IMR-90 (cell line): ENCODE data around the gene LSG1. TPM values are rescaled to one million over a fixed set of nuclear protein-coding genes. Genes with fewer than 3 reads are reported as not detected.
A peak's percentile ranks its signal among the peaks of the same experiment; 100 is the strongest.

Source experiments
- ATAC-seq: fragments of 200-7000 bp; cut with Tn5 transposase; 2 replicates; pipeline ENCODE4 v1.9.1; 2020; ENCODE audit warnings: low read depth, mild to moderate bottlenecking, moderate library complexity
- BruUV-seq: library from RNA; stranded (reverse); fragments of 400-500 nt; replicated peaks from 2 replicates; lab custom pipeline; 2021; lab: Mats Ljungman, UMichigan
- CTCF ChIA-PET: fragments of 300-600 bp; formaldehyde crosslinking; extraction: SDS; loops from one replicate; lab custom pipeline; 2021; ENCODE audit warnings: antibody characterized with exemption; lab: Yijun Ruan, JAX
- POLR2A ChIA-PET: fragments of 300-600 bp; sonication (Branson Sonifier 250); formaldehyde crosslinking; loops from one replicate; lab custom pipeline; 2022; ENCODE audit warnings: antibody characterized with exemption; ENCODE audit not compliant: unreplicated experiment; lab: Charles Lee
- DNase-seq: peaks from one replicate; pipeline ENCODE4 v3.0.0; 2013
- H2AFZ ChIP-seq: replicated peaks from 2 replicates; pipeline ENCODE3; 2013; ENCODE audit warnings: low read length, mild to moderate bottlenecking; ENCODE audit not compliant: poor library complexity
- H2AK5ac ChIP-seq: 2 replicates; pipeline ENCODE4 v1.6.1; 2013; ENCODE audit warnings: low read depth, low read length, inconsistent platforms
- H2AK9ac ChIP-seq: replicated peaks from 2 replicates; pipeline ENCODE3; 2013; ENCODE audit warnings: mild to moderate bottlenecking, low read depth, low read length, moderate library complexity; ENCODE audit not compliant: poor library complexity
- H2BK120ac ChIP-seq: 2 replicates; pipeline ENCODE4 v1.6.1; 2013; ENCODE audit warnings: low read depth, low read length, inconsistent platforms
- H2BK15ac ChIP-seq: 3 replicates; pipeline ENCODE4 v1.6.1; 2013; ENCODE audit warnings: low read depth, low read length, inconsistent platforms
- H2BK20ac ChIP-seq: 2 replicates; pipeline ENCODE4 v1.6.1; 2013; ENCODE audit warnings: low read depth, mild to moderate bottlenecking, inconsistent platforms, low read length, moderate library complexity
- H2BK5ac ChIP-seq: 2 replicates; pipeline ENCODE4 v1.6.1; 2013; ENCODE audit warnings: mild to moderate bottlenecking, low read depth, low read length, inconsistent platforms; ENCODE audit not compliant: poor library complexity, severe bottlenecking
- H3K14ac ChIP-seq: replicated peaks from 2 replicates; pipeline ENCODE4 v1.6.1; 2013; ENCODE audit warnings: low read depth, low read length, inconsistent platforms
- H3K18ac ChIP-seq: 2 replicates; pipeline ENCODE4 v1.6.1; 2013; ENCODE audit warnings: low read depth, low read length, control low read depth
- H3K23ac ChIP-seq: 2 replicates; pipeline ENCODE4 v1.6.1; 2013; ENCODE audit warnings: low read depth, low read length, inconsistent platforms
- H3K27ac ChIP-seq: 2 replicates; pipeline ENCODE4 v1.5.1; 2013; ENCODE audit warnings: mild to moderate bottlenecking, control low read depth, low read length; ENCODE audit not compliant: insufficient read depth
- H3K27me3 ChIP-seq: 2 replicates; pipeline ENCODE4 v1.6.1; 2013; ENCODE audit warnings: low read length; ENCODE audit not compliant: control insufficient read depth, insufficient read depth
- H3K36me3 ChIP-seq: 2 replicates; pipeline ENCODE4 v1.6.1; 2013; ENCODE audit warnings: low read length, mixed read lengths; ENCODE audit not compliant: control insufficient read depth, insufficient read depth
- H3K4ac ChIP-seq: 2 replicates; pipeline ENCODE4 v1.6.1; 2013; ENCODE audit warnings: low read depth, low read length, inconsistent platforms
- H3K4me1 ChIP-seq: 2 replicates; pipeline ENCODE4 v1.6.1; 2013; ENCODE audit warnings: low read length, mixed read lengths; ENCODE audit not compliant: control insufficient read depth, insufficient read depth
- H3K4me2 ChIP-seq: 2 replicates; pipeline ENCODE4 v1.6.1; 2013; ENCODE audit warnings: low read depth, mild to moderate bottlenecking, control low read depth, low read length, moderate library complexity
- H3K4me3 ChIP-seq: 2 replicates; pipeline ENCODE4 v1.5.1; 2013; ENCODE audit warnings: low read depth, mild to moderate bottlenecking, control low read depth, low read length, moderate library complexity; ENCODE audit not compliant: insufficient read depth
- H3K56ac ChIP-seq: 2 replicates; pipeline ENCODE4 v1.6.1; 2013; ENCODE audit warnings: low read length, inconsistent platforms; ENCODE audit not compliant: insufficient read depth; ENCODE audit errors: extremely low read depth
- H3K79me1 ChIP-seq, 2 experiments: 2 replicates each; pipeline ENCODE4 v1.6.1; 2013; ENCODE audit warnings: low read length in 2 of 2, inconsistent platforms in 1 of 2, low read depth in 1 of 2
- H3K9ac ChIP-seq: 2 replicates; pipeline ENCODE4 v1.6.1; 2013; ENCODE audit warnings: low read depth, low read length, control low read depth
- H3K9me1 ChIP-seq: 2 replicates; pipeline ENCODE4 v1.6.1; 2013; ENCODE audit warnings: low read length, inconsistent platforms; ENCODE audit not compliant: insufficient read depth
- H3K9me3 ChIP-seq: 2 replicates; pipeline ENCODE4 v1.6.1; 2013; ENCODE audit warnings: low read length; ENCODE audit not compliant: control insufficient read depth, insufficient read depth
- H4K20me1 ChIP-seq: 2 replicates; pipeline ENCODE4 v1.6.1; 2013; ENCODE audit warnings: low read length, inconsistent platforms; ENCODE audit not compliant: insufficient read depth
- H4K5ac ChIP-seq: 2 replicates; pipeline ENCODE4 v1.6.1; 2013; ENCODE audit warnings: mild to moderate bottlenecking, low read depth, low read length, control low read depth
- H4K8ac ChIP-seq, 2 experiments: 2 replicates each; pipeline ENCODE4 v1.6.1; 2013; ENCODE audit warnings: low read depth in 2 of 2, low read length in 2 of 2, control low read depth in 1 of 2, inconsistent platforms in 1 of 2
- H4K91ac ChIP-seq: 2 replicates; pipeline ENCODE4 v1.6.1; 2013; ENCODE audit warnings: low read depth, low read length, inconsistent platforms; ENCODE audit not compliant: insufficient read depth
- BHLHE40 ChIP-seq: fragments of 150-350 bp; IDR thresholded peaks from 2 replicates; pipeline ENCODE4 v1.6.1; 2016; ENCODE audit warnings: mild to moderate bottlenecking, low read depth, low read length
- CHD1 ChIP-seq: IDR thresholded peaks from 2 replicates; pipeline ENCODE4 v1.6.1; 2012; ENCODE audit warnings: low read depth, low read length, improper control_type of control experiment
- FOS ChIP-seq: fragments of 150-350 bp; IDR thresholded peaks from 2 replicates; pipeline ENCODE4 v1.6.1; 2016; ENCODE audit warnings: low read depth, low read length
- MAFK ChIP-seq: IDR thresholded peaks from 2 replicates; pipeline ENCODE4 v1.6.1; 2012; ENCODE audit warnings: low read depth, low read length, improper control_type of control experiment
- MXI1 ChIP-seq: IDR thresholded peaks from 2 replicates; pipeline ENCODE4 v1.6.1; 2012; ENCODE audit warnings: low read depth, mild to moderate bottlenecking, low read length, moderate library complexity, borderline replicate concordance
- NFE2L2 ChIP-seq: fragments of 150-350 bp; IDR thresholded peaks from 2 replicates; pipeline ENCODE4 v1.6.1; 2016; ENCODE audit warnings: low read depth, mild to moderate bottlenecking, low read length
- POLR2A ChIP-seq: IDR thresholded peaks from 2 replicates; pipeline ENCODE4 v1.6.1; 2012; ENCODE audit warnings: mild to moderate bottlenecking, low read depth, low read length
- RAD21 ChIP-seq: IDR thresholded peaks from 2 replicates; pipeline ENCODE4 v1.6.1; 2012; ENCODE audit warnings: low read length, improper control_type of control experiment
- RCOR1 ChIP-seq: IDR thresholded peaks from 2 replicates; pipeline ENCODE4 v1.6.1; 2012; ENCODE audit warnings: mild to moderate bottlenecking, low read length, improper control_type of control experiment; ENCODE audit not compliant: insufficient replicate concordance
- SMC3 ChIP-seq: fragments of 150-350 bp; IDR thresholded peaks from 2 replicates; pipeline ENCODE4 v1.6.1; 2016; ENCODE audit warnings: low read depth, mild to moderate bottlenecking, antibody characterized with exemption, low read length, moderate library complexity
- USF2 ChIP-seq: fragments of 150-350 bp; IDR thresholded peaks from 2 replicates; pipeline ENCODE4 v1.6.1; 2017; ENCODE audit warnings: mild to moderate bottlenecking, antibody characterized with exemption, low read length, low read depth
- WGBS, 2 experiments: methylation state at CpG; one replicate each; pipeline versions ENCODE4 v1.1.5 to v1.1.7; 2013; ENCODE audit warnings: missing lambda C conversion rate in 2 of 2; ENCODE audit not compliant: insufficient read length in 1 of 2; ENCODE audit errors: extremely low coverage in 2 of 2; 5-methylcytosine and 5-hydroxymethylcytosine counted together
- dilution Hi-C: fragments of 300-500 bp; cut with HindIII; formaldehyde crosslinking; loops from one replicate; pipeline ENCODE4 v1.14.3; 2018; ENCODE audit warnings: low sequenced_read_pairs; ENCODE audit not compliant: unreplicated experiment
- in situ Hi-C: fragments of 300-500 bp; cut with MboI; formaldehyde crosslinking; loops from 3 replicates; pipeline ENCODE4 v1.14.3; 2019; ENCODE audit warnings: low sequenced_read_pairs, inconsistent platforms, mixed read lengths
- intact Hi-C: fragments of 100-400 bp; cut with micrococcal nuclease; formaldehyde crosslinking; loops from 2 replicates; pipeline ENCODE4 v1.10.0; 2022
- polyA plus RNA-seq, 3 experiments: library from polyadenylated mRNA; depleted of rRNA; stranded (reverse); fragments of >200 nt; gene quantifications; 2 replicates each; pipeline ENCODE4 v1.2.3, GENCODE V29; 2012; ENCODE audit warnings: low replicate concordance in 1 of 3
- total RNA-seq: library from RNA; depleted of rRNA; stranded (reverse); fragments of >200 nt; gene quantifications from 2 replicates; pipeline ENCODE4 v1.2.3, GENCODE V29; 2012
- TF ChIP-seq, protein P1 (sequence below): conservative IDR thresholded peaks from 2 replicates; pipeline ENCODE4 v1.5.1; 2012; ENCODE audit warnings: mild to moderate bottlenecking, low read depth, low read length, improper control_type of control experiment

LSG1 gene
- total and polyA plus RNA-seq, 2 of the 4 experiments (the other 2 are of a cell fraction), result 26.8 to 45.2 TPM

DNA sequence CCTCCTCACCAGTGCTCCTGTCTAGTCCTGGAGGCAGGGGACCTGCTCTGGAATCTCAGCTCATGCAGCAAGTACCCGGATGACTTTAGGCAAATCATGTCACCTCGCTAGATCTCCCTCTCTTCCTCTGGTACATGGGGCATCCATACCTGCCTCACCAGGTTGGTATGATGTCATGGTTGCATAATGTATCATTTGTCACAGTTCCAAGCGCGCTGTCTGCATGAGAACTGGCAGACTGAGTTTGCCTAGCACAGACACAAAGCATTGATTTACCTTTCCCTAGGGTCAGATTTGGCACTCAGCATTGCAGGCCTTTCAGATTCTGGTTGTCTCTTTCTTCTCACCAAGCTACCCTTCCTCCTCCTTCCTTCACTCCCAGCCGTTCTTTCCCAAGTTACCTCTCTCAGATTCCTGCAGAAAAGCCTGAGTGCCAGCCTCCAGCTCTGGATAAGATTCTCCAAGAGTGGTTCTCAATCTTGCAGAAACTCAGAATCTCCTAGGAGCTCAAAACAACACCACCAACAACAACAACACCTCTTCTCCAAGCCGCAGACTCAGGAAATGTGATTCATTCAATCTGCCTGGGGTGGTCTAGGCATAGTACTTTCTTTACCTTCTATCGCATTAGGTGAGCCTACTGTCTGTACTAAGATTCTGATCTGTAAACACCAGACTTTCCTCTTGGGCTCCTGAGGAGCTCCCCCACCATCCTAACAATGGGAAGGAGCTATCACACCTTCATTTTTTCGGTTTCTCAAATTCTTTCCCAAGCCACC is 43.2 kb upstream of the LSG1 start:
- CTCF ChIA-PET, result interaction anchor here (1.0 kb wide), 1 partner anchor 12 kb away, joined by 4 read pairs; no protein-coding TSS in a partner anchor
- dilution Hi-C loops, result no loop called here
- in situ Hi-C loops, result no loop called here

More for the DNA sequence above, 43.2 kb upstream of the LSG1 start:
- BruUV-seq, result no TSS peak
- H2AK9ac ChIP-seq, result no peak overlapping the region
- POLR2A ChIA-PET, result no interaction called here
- no CpG with 5 or more reads among the region's 8 CpGs for whole genome bisulfite sequencing, 2 experiments
- H2AFZ ChIP-seq, result no peak overlapping the region
- no peak overlapping the region for H3K18ac ChIP-seq
- no peak for TF ChIP-seq CHD1
- TF ChIP-seq SMC3, result no peak
- no peak for TF ChIP-seq USF2
- TF ChIP-seq BHLHE40, result no peak
- TF ChIP-seq MXI1, result no peak
- no peak for TF ChIP-seq NFE2L2
- no peak for TF ChIP-seq POLR2A
- TF ChIP-seq MAFK, result no peak
- no peak for TF ChIP-seq FOS
- no peak for TF ChIP-seq RCOR1
- TF ChIP-seq, protein P1, sequence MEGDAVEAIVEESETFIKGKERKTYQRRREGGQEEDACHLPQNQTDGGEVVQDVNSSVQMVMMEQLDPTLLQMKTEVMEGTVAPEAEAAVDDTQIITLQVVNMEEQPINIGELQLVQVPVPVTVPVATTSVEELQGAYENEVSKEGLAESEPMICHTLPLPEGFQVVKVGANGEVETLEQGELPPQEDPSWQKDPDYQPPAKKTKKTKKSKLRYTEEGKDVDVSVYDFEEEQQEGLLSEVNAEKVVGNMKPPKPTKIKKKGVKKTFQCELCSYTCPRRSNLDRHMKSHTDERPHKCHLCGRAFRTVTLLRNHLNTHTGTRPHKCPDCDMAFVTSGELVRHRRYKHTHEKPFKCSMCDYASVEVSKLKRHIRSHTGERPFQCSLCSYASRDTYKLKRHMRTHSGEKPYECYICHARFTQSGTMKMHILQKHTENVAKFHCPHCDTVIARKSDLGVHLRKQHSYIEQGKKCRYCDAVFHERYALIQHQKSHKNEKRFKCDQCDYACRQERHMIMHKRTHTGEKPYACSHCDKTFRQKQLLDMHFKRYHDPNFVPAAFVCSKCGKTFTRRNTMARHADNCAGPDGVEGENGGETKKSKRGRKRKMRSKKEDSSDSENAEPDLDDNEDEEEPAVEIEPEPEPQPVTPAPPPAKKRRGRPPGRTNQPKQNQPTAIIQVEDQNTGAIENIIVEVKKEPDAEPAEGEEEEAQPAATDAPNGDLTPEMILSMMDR, result no peak
- TF ChIP-seq RAD21, result no peak
- H2AK5ac ChIP-seq, result no peak overlapping the region
- H3K9ac ChIP-seq, result no peak overlapping the region
- H3K4me1 ChIP-seq, result no peaks in the 10 kb centered on the region
- no peaks in the 10 kb centered on the region for H4K20me1 ChIP-seq
- H3K4me2 ChIP-seq, result no peak overlapping the region
- DNase-seq, result no peak
- peak overlapping the region; percentile 43; the same call in 1 of the 2 replicates for H3K23ac ChIP-seq
- no peaks in the 10 kb centered on the region for H3K79me1 ChIP-seq
- H3K14ac ChIP-seq, result no peak overlapping the region
- no peak for ATAC-seq
- no peak overlapping the region for H2BK5ac ChIP-seq
- H3K27me3 ChIP-seq, result peaks cover 37% of the 10 kb centered on the region
- peaks cover 2% of the 10 kb centered on the region; the same call in 1 of the 2 replicates for H3K9me3 ChIP-seq
- H3K4ac ChIP-seq, result no peak overlapping the region
- no peak overlapping the region for H4K8ac ChIP-seq
- no peak overlapping the region for H4K91ac ChIP-seq
- H2BK120ac ChIP-seq, result no peak overlapping the region
- H4K5ac ChIP-seq, result no peak overlapping the region
- H3K56ac ChIP-seq, result no peak overlapping the region
- H2BK15ac ChIP-seq, result no peak overlapping the region
- no peaks in the 10 kb centered on the region for H3K9me1 ChIP-seq
- intact Hi-C loops, result no loop called here
- no peak overlapping the region for H2BK20ac ChIP-seq
- H3K27ac ChIP-seq, result no peak overlapping the region
- no peak overlapping the region for H3K4me3 ChIP-seq
- no peaks in the 10 kb centered on the region for H3K36me3 ChIP-seq
